22Rv1 (cell line): ENCODE data around the gene ACOT2.
"Not testable (repeated sequence)": the region's sequence is repeated elsewhere in the genome, so short reads cannot be mapped to it uniquely, and the experiment has no call there.

ENCODE experiments used
- ZFX ChIP-seq: fragments of 450-650 bp; IDR thresholded peaks from 2 replicates; pipeline ENCODE4 v1.6.1; 2017; ENCODE audit warnings: antibody characterized with exemption, borderline replicate concordance
- TF ChIP-seq, protein P1 (sequence below): fragments of 450-650 bp; IDR thresholded peaks from 2 replicates; pipeline ENCODE4 v1.5.1; 2017; ENCODE audit warnings: mild to moderate bottlenecking

DNA sequence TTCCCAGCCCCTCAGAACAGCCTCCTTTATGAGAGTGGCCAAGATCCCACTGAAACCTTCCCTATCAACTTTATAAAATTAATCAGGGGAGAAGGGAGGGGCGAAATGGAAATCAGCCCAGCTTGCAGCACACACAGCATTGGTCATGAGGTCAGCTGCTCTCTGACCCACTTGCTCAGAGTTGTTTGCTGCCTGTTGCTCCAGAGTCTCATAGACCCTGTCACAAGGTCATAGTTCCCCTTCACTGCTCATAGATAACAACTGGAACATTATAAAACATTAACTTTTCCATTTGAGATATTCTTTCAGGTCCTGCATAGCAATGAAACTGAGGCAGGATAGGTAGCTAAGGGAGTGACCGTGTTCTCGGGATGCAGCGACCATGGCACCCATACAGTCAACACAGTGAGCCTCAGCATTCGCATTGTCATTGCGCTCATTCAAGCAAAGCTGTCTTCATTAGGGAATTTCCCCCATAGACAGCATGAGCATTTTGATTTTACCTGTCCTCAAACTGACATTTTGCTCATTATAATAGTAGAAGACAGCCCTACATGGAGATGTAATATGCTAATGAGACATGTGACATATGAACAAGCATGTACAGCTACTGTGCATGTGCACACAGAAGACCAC is 19.0 kb upstream of the ACOT2 start:
- TF ChIP-seq, protein P1, sequence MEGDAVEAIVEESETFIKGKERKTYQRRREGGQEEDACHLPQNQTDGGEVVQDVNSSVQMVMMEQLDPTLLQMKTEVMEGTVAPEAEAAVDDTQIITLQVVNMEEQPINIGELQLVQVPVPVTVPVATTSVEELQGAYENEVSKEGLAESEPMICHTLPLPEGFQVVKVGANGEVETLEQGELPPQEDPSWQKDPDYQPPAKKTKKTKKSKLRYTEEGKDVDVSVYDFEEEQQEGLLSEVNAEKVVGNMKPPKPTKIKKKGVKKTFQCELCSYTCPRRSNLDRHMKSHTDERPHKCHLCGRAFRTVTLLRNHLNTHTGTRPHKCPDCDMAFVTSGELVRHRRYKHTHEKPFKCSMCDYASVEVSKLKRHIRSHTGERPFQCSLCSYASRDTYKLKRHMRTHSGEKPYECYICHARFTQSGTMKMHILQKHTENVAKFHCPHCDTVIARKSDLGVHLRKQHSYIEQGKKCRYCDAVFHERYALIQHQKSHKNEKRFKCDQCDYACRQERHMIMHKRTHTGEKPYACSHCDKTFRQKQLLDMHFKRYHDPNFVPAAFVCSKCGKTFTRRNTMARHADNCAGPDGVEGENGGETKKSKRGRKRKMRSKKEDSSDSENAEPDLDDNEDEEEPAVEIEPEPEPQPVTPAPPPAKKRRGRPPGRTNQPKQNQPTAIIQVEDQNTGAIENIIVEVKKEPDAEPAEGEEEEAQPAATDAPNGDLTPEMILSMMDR = not testable (repeated sequence)
- not testable (repeated sequence) for TF ChIP-seq ZFX
